Head of caudate nucleus (tissue), 42 donors: ENCODE data around the gene MEGF11.
"Not testable (repeated sequence)": the region's sequence is repeated elsewhere in the genome, so short reads cannot be mapped to it uniquely, and the experiment has no call there.

Experiments used
- DNase-seq, 42 donors: peaks; one replicate each; pipeline versions ENCODE4 v3.0.0 to v3.0.0-alpha.2; 2020 to 2021; ENCODE audit warnings: mixed read lengths in 7 of 42
- intact Hi-C: fragments of 100-400 bp; cut with DNase I; formaldehyde crosslinking; loops from one replicate; pipeline ENCODE4 v1.15.0; 2022

MEGF11 gene

GRCh38 chr15:66249605-66250174 lies 3.9 kb downstream of the MEGF11 start:
- intact Hi-C loops: no loop called here
- DNase-seq: peak in 1 of 42 donors; percentile 11

GRCh38 chr15:66246937-66247336 lies 6.6 kb downstream of the MEGF11 start:
- intact Hi-C loops: no loop called here
- DNase-seq: no peak

- intact Hi-C loops, DNase-seq: not testable (repeated sequence)
These were observed 7.7 kb downstream of the MEGF11 start for GRCh38 chr15:66245832-66246231.

GRCh38 chr15:66241908-66242285 lies 11.7 kb downstream of the MEGF11 start:
- intact Hi-C loops: no loop called here
- no peak for DNase-seq

GRCh38 chr15:66241087-66241907 lies 12.3 kb downstream of the MEGF11 start:
- no peak for DNase-seq

GRCh38 chr15:66240240-66240794 lies 13.2 kb downstream of the MEGF11 start:
- DNase-seq: no peak
- intact Hi-C loops: no loop called here

More at GRCh38 chr15:66241087-66241907, 12.3 kb downstream of the MEGF11 start:
- intact Hi-C loops: no loop called here

GRCh38 chr15:66239514-66239913 lies 14.0 kb downstream of the MEGF11 start:
- intact Hi-C loops: no loop called here
- DNase-seq: no peak

- no peak for DNase-seq
- intact Hi-C loops: no loop called here
These were observed 15.2 kb downstream of the MEGF11 start for GRCh38 chr15:66238318-66238717.

GRCh38 chr15:66237513-66238235 lies 15.9 kb downstream of the MEGF11 start:
- intact Hi-C loops: no loop called here

GRCh38 chr15:66236806-66237375 lies 16.7 kb downstream of the MEGF11 start:
- DNase-seq: no peak
- intact Hi-C loops: no loop called here

More at GRCh38 chr15:66237513-66238235, 15.9 kb downstream of the MEGF11 start:
- DNase-seq: no peak

GRCh38 chr15:66235866-66236265 lies 17.7 kb downstream of the MEGF11 start:
- intact Hi-C loops: no loop called here
- no peak for DNase-seq

- DNase-seq: no peak
These were observed 18.8 kb downstream of the MEGF11 start for GRCh38 chr15:66234798-66235197.

GRCh38 chr15:66233487-66234415 lies 19.8 kb downstream of the MEGF11 start:
- intact Hi-C loops: no loop called here
- DNase-seq: no peak

More at GRCh38 chr15:66234798-66235197, 18.8 kb downstream of the MEGF11 start:
- intact Hi-C loops: no loop called here

- DNase-seq: no peak
- intact Hi-C loops: no loop called here
These were observed 21.3 kb downstream of the MEGF11 start for GRCh38 chr15:66232267-66232625.

GRCh38 chr15:66231394-66232266 lies 21.9 kb downstream of the MEGF11 start:
- DNase-seq: no peak
- intact Hi-C loops: no loop called here

GRCh38 chr15:66229790-66230465 lies 23.6 kb downstream of the MEGF11 start:
- DNase-seq: peak in 3 of 42 donors; percentile 10 to 32 (median 31)

More at GRCh38 chr15:66229790-66230465, 23.6 kb downstream of the MEGF11 start:
- intact Hi-C loops: no loop called here
